Activated CD4-positive, alpha-beta T cell treated with anti-CD3 and anti-CD28 coated beads, Interleukin-2, Interleukin-4, amounts not matched to agents 100 ng/mL and 50 ng/mL, durations not matched to agents 16 hours and 8 hours (primary cell): ENCODE data around the gene TIAL1.
"Not testable (repeated sequence)": the region's sequence is repeated elsewhere in the genome, so short reads cannot be mapped to it uniquely, and the experiment has no call there.

ENCODE experiments used
- DNase-seq: peaks from one replicate; pipeline ENCODE4 v3.0.0-alpha.2; 2020; ENCODE audit warnings: low spot score

TIAL1 gene

GRCh38 chr10:119549247-119549999 is 47.3 kb downstream of the TIAL1 start:
- no peak for DNase-seq

GRCh38 chr10:119546009-119546408 is 50.8 kb downstream of the TIAL1 start:
- no peak for DNase-seq

DNA sequence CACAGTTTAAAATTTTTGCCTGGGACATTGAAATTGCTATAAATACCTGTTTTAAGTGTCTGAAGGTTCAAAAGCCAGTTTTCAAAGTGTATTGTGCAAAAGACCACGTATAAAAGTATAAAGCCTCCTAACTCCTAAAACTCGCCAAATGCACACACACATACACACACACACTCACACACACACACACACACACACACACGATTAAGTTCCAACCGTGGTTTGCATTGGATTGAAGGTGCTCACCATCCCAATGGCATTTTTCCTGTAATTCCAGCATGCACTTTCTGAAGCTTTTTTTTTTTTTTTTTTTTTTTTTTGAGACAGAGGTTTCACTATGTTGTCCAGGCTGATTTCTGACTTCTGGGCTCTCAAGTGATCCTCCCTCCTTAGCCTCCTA is 51.5 kb downstream of the TIAL1 start:
- no peak for DNase-seq

DNA sequence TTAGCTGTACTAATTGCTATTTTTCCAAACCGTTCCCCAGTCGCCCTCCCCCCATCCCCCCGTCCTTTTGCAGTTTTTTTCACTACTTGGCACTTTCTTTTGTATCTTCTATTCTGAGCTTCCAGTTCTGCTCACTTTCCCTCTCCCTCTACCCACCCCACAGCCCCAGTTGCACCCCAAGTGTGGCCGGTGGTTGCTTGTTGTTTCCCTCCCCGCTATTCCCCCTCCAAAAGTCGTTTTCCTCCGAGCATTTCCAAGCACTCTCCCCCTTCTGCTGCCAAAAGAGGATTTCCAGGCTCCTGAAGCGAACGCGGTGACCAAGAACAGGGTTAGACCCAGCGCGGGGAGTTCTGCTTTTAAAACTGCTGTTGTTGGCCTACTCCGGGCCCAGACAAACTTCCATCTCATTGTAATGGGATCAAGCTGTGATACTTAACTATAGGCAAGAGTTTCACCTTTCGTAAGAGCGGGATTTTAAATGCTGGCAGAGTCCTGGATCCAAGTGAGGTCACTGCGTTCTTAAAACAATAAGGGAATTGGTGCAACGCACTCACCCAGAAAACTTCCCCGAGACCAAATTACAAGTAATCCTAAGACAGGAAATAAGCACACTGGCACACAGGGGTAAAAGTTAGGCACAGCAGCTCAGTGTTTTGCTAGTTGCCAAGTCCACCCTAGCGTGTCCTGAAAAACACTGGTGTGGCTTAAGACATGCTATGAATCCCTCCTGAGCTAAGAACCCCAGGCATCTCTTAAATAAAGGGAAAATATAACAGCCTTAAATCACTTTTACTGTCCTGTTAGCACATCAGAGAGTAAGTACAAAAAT is 52.7 kb downstream of the TIAL1 start:
- DNase-seq: no peak

DNA sequence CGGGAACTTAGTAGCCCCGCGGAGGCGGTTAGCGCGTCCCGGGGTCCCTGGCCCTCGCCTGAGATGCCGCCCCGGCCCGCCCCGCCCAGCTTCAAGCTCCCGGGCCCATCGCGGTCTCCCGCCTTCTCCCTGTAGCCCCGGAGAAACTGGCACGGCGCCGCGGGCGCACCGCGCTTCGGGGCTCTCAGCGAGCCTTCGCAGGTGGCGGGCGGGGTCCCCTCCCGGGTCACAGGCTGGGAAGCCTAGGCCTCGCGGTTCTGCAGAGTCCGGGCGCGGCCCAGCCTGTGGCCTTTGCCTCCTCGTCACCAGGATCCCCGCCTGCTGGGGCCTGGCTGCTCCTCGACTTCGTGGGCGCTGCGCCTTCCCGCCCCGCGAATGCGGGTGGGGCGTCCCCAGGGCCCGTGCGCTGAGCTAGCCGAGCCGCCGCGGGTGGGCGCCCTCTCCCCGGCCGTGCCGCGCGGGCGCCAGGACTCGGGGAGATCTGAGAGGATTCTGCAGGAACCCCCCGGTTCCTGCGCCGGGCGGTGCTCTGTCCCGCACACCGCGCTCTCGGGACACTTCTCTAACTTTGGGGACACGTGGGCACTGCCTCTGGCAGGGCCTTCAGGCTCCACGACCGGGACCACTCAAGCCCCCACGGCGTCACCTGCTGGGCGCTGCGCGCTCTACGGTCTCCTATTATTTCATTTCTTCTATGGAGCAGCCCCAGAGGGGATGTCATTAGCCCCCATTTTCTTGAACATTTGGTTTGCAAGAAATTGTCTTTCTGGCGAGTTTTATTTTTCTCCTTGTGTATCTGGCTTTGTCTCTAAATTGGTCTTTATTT is 53.6 kb downstream of the TIAL1 start:
- DNase-seq: peak; percentile 63

GRCh38 chr10:119542357-119542987 is 54.3 kb downstream of the TIAL1 start, which contains the start of gene RGS10:
RGS10 (minus strand) TSS chr10:119542719; CDS start chr10:119542638, 81 bp downstream.
- peak; percentile 91 for DNase-seq

- no peak for DNase-seq
Observed at GRCh38 chr10:119541459-119542356, 55.1 kb downstream of the TIAL1 start.

DNA sequence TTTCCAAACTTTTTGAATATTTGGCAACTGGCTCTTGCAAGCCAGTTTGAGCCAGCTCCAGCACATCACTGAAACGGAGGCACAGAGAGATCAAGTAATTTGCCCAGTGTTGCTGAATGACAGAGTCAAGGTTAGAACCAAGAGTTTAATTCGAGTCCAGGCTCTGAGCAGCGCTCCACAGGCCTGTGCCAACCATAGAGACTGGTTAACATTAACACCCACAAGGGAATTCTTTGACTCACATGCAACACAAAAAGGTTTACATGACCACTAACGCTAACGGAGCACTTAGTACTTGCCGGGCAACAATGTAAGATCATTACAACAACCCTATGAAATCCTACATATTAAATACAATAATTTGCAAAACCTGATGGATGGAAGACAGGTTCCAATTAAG is 55.7 kb downstream of the TIAL1 start:
- no peak for DNase-seq

GRCh38 chr10:119540038-119540437 is 56.7 kb downstream of the TIAL1 start:
- no peak for DNase-seq

- DNase-seq: no peak
Observed at GRCh38 chr10:119539359-119539825, 57.4 kb downstream of the TIAL1 start.

DNA sequence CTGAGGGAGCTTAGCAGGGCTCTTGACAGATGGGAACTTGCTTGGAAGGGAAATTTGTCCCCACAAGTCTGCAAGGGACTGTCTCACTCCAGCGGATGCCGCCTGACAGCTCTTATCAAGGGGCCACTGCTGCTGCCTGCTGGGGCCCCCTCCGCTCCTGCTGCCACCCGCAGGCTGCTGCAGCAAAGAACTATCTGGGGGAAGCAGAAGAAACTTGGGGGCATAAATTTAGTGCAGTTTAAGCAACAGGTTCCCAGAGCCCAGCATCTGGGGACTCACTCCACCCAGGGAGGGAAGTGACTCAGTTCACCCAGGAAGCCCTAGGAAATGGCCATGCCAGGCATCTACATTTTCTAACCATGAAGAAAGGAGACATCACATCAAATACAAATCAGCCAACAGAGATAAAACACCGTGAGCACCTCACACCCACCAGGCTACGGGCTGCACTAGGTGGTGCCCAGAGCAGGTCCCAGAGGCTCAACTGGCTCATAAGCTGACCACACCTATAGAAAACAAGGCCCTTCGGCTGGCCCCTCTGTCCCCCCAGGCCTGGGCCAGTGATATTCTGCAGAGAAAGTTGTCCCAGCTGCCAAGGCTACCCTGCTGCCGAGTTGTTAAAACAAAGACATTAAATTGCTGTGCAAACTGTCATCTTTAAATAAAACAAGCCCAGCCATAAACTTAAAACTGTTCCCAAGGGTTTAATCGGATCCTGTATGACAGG is 58.0 kb downstream of the TIAL1 start:
- DNase-seq: no peak

- DNase-seq: no peak
Observed at GRCh38 chr10:119537953-119538630, 58.7 kb downstream of the TIAL1 start.

DNA sequence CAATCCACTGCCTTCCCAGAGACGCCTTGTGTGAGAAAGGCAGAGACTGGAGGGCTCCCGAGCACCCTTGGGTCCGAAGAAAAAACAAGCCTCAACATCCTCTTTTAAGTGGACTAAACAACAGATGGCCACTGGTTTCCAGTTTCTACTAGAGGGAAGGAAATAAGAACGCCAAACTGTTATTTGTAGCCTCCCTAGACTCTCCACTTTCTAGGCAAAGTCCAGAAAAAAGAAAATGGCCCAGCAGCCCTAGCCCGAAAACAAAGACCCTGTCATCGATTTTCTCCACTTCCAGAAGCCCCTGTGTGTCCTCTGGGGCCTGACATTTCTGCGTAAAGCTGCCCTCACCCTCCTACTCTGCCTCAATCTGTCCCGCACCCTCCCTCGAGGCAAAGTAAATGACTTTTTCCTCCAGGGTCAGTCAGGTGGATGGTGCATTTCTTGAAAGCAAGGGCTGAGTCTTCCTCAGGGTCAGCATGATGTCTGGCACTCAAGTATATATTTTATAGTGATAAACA is 60.2 kb downstream of the TIAL1 start:
- no peak for DNase-seq

DNA sequence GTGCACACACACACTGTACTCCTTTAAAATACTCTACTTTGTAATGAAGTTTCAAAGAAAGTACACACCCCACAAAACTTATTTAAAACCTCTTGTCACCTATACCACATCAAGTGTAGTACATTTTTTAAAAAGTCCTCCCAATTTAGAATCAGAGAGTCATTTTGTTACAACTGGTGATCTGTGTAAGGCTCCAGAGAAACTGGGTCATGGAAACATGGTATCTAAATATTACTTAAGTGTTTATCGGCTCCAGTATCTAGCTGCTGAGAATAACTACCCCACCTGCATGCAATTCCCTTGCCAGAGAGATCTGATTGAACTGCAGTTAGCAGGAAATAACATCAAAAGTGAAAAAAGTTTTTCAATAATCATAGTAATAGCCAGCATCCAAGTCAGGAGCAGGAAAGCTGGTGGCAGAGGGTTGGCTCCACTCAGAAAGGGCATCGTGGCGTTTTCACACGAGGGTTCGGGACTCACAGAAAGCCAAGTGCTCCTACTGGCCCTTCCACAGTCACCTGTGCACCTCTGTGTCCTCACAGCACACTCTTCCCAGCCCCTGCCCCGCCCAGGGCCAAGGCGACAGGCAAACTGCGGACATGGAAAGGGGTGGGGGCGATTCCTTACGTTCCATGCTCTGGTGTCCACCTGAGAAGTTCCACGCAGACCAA is 60.8 kb downstream of the TIAL1 start:
- DNase-seq: no peak

GRCh38 chr10:119535305-119535704 is 61.5 kb downstream of the TIAL1 start:
- no peak for DNase-seq

DNA sequence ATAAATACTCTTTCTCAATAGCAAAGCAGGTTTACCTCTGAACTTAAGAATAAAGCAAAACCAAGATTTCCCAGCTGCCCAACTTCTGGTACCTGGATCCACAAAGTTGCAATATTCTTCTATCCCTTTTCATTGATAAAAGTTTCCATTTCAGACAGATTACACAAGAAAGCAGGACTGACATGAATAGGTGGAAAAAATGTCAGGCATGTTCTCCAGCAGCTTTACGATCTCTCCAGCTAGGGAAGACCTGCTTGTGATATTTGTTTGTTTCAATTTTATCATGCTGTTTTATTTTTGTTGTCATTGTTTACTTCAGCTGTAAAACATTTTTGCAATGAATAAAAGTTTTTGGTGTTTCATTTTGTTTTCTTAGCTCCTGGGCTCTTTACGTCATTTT is 63.3 kb downstream of the TIAL1 start:
- no peak for DNase-seq

DNA sequence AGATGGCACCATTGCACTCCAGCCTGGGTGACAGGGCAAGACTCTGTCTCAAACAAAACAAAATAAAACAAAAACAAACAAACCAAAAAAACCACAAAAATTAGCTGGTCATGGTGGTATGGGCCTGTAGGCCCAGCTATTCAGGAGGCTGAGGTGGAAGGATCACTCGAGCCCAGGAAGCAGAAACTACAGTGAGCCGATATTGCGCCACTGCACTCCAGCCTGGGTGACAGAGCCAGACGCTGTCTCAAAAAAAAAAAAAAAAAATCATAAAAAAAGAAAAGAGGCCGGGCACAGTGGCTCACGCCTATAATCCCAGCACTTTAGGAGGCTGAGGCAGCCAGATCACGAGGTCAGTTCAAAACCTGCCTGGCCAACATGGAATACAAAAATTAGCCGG is 64.0 kb downstream of the TIAL1 start:
- not testable (repeated sequence) for DNase-seq

- DNase-seq: not testable (repeated sequence)
Observed at GRCh38 chr10:119532251-119532650, 64.5 kb downstream of the TIAL1 start.

GRCh38 chr10:119531067-119531466 is 65.7 kb downstream of the TIAL1 start:
- no peak for DNase-seq
